HG02852 (cell line): ENCODE data around the gene MACROD1.

Source experiments
- ATAC-seq: cut with Tn5 transposase; IDR thresholded peaks from one replicate; pipeline ENCODE4 v1.9.1; 2021; ENCODE audit warnings: mild to moderate bottlenecking, moderate library complexity; ENCODE audit not compliant: unreplicated experiment

The MACROD1 gene

GRCh38 chr11:64039012-64039665, 126.8 kb downstream of the MACROD1 start:
- no peak for ATAC-seq

- no peak for ATAC-seq
Observed at GRCh38 chr11:64038500-64038899, 127.4 kb downstream of the MACROD1 start.

DNA sequence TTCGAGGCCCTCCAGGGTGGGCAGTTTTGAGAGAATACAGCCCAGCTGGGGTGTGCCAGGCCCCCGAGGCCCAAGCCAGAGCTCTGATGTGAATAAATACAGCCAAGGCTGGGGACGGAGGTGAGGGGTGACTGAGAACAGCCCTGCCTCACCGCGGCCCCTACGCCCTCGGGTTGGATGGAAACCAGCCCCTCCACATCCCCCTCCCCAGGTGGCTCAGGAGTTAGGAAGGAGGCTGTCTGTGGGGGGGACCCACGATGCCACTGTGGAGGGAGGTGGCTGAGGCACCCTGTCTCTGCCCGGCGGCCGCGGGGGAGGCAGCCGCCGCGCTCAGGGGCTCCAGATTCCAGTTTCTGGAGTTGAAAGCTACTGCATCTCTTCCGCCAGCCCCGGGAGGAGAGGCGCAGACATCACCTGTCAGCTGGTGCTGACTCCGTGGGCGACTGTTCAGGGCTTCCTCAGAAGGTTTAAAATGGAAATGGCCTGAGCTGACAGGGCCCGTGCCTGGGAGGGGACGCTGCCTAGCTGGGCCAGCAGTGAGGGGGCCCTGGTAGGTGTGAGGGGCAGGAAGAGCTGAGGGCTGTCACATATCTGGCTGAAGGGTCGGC, 128.8 kb downstream of the MACROD1 start:
- ATAC-seq = no peak

GRCh38 chr11:64036087-64037026, 129.6 kb downstream of the MACROD1 start:
- no peak for ATAC-seq

- no peak for ATAC-seq
Observed at GRCh38 chr11:64035576-64035975, 130.3 kb downstream of the MACROD1 start, which contains the start of gene FLRT1. Gene FLRT1, plus strand, starts transcription at chr11:64035931. Its CDS starts 80,337 bp downstream, at chr11:64116268.

DNA sequence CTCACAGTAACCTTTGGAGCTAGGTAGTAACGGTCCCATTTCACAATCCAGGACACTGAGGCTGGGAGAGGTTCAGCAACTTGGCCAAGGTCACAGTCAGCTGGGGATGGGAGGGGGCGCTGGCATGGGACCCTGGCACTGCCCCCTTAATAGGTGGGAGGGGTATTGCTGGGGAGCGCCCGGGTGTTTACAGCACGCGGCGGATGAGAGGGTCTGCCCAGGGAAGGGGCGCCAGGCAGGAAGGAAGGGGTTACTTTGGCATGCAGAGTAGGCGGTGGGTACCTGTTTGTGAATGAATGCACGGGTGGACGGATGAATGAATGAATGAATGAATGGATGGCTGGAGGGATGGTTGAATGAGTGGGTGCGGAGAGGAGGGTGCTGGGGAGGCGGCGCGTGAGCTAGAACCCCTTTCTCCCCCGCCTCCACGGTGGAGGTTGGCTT, 130.8 kb downstream of the MACROD1 start:
- ATAC-seq = no peak

DNA sequence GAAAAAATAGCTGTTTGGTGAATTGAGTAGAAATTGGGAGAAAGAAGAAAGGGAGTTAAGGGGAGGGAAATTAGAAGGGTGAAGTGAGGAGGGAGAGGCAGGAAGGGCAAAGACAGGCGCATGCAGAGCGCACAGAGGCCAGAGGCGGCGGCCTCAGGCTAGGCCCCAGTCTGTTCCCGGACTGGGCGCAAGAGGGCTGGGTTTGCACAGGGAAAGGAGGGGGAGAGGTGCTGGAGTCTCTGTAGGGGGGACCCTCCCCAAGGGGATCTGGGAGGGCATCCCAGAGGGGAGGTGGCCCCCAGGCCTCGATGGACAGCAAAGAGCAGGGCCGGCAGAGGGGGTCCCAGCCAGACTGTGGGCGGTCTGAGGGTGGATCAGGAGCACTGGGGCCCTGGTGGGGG, 131.5 kb downstream of the MACROD1 start:
- no peak for ATAC-seq

- no peak for ATAC-seq
Observed at GRCh38 chr11:64032050-64032449, 133.9 kb downstream of the MACROD1 start.

DNA sequence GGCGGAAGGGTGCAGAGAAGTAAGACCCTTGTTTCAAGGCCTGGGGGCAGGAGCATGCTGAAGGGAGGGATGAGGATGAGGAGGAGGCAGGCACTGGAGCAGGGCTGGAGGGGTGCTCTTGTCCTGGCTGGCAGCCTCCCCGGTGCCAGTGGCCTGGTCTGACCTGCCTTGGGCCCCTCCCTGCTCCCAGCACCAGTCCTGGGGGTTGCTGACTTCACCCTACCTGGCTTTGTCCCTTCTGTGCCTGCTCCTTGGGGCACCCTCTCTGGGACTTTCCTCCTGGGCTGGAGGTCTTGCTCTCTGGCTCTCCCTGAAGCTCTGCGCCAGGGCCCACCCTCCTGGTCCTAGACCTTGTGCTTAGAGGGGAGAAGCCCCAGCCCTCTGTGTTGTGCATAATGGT, 134.9 kb downstream of the MACROD1 start:
- no peak for ATAC-seq

DNA sequence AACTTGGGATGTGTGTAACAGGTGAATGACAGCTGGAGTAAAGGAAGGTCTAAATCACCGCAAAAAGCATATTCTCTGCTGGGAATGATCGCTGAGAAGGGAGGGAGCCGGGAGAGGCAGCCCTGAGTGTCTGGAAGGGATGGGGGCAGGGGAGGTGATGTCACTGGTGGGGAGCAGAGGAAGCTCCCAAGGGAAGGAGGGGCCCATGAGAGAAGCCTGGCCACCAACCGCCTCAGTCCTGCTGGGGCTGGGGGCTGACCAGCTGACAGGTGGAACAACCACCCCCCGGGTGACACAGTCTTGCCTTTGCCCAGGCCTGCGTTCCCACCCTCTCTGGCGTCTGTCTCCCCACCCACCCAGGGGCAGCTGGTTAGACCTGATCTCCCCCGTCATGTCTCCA, 136.1 kb downstream of the MACROD1 start:
- no peak for ATAC-seq

DNA sequence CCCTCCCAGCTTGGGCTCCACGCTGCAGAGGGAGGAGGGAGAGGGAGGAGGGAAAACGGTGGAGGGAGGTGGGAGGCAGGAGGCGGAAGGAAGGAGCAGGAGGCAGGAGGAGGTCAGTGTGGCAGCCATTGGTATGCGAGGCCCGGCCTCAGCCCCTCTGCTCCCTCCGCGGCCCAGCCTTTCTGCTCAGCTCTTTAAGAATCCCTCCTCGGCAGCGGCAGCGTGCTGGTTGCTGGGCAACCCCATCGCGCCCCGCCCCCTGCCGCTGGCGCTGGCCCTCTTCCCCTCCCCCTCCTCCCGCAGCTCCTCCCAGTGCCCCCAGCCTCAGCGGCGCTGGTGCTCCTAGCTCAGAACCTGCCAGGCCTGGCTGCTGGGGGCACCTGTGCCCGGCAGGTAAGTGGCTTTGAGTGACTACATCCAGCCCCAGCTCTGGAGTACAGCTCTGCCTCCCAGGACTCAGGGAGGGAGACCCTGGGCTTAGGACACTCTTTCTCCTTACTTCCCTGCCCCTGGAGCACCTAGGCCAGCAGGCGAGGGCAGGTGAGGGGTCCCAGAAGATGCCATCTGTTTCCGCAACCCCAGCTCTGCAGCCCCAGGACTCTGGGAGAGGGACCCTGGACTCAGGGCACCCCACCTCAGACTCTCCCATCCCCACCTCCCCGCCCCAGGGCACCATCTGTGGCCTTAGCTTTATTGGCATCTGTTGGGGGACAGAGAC, 137.4 kb downstream of the MACROD1 start:
- ATAC-seq = no peak

DNA sequence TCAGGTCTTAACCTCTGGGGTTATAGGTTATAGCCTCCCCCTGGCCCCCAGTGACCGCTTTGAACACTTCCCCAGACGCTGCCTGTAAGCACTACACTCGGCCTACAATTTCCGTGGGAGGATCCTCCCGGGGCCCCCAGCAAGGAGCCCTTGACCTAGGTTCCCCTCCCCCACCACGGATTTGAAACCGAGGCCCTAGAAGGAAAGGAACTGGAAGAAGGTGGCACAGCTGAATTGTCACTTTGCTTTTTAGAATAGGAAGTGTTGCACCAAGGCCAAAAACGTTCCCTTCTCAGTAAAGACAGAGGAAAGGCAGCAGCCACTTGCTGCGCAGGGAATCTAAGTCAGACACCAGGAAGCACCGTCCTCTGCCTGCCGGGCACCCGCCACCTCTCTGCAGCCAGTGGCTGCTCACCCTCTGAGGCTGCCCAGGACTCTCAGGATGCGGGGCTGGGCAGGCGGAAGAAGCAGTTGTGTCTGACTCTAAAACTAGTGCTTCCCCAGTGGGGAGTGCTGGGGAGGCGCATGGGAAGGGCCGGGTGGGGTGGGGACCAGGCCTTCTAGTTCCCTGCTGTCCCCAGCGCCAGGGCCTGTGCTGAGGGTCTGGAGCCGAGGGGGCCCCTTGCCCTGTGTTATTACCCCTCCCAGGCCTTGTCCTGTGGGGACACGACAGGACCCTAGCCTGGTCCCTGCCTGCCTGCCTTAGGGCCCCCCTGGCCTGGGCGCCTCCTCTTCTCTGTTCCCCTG, 138.1 kb downstream of the MACROD1 start:
- no peak for ATAC-seq

- ATAC-seq = no peak
Observed at GRCh38 chr11:64026575-64027205, 139.2 kb downstream of the MACROD1 start.

GRCh38 chr11:64025205-64025604, 140.7 kb downstream of the MACROD1 start:
- ATAC-seq = no peak

DNA sequence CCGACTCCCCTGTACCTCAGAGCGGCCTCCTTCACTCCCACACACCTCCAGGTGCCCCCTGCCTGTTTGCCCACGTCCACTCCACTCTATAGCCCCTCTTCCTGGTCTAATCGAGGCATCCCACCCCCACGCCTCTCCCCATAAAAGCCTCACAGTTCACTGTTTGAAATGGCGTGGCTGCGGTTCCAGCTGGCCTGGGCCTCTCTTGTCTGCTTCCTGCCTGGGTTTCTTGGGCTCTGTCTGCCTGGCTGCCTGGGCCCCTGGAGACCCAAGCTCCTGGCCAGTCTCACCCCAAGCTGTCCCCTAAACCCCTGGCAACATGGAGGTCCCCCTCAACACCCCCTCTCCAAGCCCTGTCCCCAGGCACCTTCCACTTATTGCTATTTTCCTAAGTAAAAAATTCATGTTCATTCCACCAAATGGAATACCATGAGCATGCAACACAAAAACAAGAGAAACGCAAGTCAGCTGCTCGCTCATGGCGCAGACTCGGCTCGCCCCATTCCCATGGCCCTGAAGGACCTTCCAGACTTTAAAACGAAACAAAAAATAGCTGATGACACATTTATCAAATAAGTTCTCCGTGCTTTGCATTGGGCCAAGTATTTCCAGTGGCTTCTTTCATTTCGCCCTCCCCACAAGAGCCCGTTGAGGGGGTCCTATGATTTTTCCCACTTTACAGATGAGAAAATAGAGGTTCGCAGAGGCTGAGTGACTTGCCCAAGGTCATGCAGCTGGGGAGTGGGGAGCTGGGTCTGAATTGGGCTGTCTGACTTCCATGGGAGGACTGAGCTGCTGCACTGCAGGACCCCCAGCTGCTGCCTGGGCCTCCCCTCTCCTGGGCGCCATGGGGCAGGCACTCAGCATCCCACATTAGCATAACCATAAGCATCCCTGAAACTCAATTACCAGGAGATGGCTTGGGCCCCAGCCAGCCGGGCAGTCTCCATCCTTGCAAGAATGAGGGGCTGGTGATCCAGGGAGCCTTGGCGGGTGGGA, 141.9 kb downstream of the MACROD1 start:
- no peak for ATAC-seq

DNA sequence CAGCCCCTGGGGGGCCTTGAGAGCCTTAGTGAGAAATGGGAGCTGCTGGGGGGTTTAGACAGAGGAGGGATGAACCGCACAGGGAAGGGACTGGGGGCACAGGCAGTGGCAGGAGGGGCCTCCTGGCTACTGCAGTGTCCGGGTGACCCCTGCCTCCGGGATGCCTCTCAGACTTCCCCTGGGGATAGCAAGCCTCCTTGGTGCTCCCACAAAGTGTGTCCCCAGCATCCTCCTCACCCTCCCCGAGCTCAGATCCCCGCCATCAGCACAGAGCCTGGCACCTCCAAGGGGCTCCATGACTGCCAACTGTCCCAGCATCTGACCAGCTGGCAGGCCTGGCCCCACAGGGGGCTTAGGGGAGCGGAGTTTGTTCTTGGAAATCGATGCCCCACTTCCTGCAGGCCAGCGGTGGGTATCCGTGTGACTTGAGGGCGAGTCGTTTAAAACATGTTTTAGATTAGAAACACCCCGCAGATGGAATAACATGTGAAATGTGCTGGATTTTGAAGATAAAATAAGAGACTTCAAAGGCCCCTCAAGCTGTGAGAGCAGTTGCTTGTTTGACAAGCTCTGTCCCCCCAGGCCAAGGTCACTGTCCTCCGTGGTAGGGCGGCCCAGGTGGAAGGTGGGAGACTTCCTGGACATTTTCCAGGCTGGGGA, 143.7 kb downstream of the MACROD1 start:
- ATAC-seq = no peak

DNA sequence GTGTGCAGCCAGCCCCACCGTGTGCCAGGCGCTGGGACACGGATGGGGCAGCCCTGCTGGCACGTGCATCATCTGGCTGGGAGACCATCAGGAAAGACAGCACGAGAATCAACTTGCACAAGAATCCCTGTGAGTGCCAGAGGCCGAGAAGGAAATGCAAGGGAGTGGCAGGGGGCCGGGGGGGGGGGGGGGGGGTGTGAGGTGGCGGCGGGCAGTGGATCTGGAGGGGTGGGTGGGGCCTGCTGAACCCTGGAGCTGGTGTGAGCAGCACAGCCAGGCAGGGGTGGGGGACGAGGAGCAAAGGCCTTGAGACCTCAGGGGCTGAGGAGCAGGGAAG, 144.2 kb downstream of the MACROD1 start:
- ATAC-seq = no peak
